Body of pancreas (tissue), 4 donors: Measurements from ENCODE around the gene RNF166.

Experiments
- POLR2A ChIP-seq, 3 donors: fragments of 450-650 bp; IDR thresholded peaks; one replicate each; pipeline ENCODE4 v1.6.1; 2016; ENCODE audit warnings: antibody characterized with exemption in 3 of 3, mild to moderate bottlenecking in 2 of 3
- TF ChIP-seq, protein P1 (sequence below), 7 experiments: fragments of 450-650 bp in 4 of 7; fragments of 200-600 bp in 3 of 7; sonication (generic) in 3 of 7; IDR thresholded peaks; one replicate each; pipeline ENCODE4 v1.5.1; 2016 to 2019; ENCODE audit warnings: antibody characterized with exemption in 7 of 7

- TF ChIP-seq, protein P1, sequence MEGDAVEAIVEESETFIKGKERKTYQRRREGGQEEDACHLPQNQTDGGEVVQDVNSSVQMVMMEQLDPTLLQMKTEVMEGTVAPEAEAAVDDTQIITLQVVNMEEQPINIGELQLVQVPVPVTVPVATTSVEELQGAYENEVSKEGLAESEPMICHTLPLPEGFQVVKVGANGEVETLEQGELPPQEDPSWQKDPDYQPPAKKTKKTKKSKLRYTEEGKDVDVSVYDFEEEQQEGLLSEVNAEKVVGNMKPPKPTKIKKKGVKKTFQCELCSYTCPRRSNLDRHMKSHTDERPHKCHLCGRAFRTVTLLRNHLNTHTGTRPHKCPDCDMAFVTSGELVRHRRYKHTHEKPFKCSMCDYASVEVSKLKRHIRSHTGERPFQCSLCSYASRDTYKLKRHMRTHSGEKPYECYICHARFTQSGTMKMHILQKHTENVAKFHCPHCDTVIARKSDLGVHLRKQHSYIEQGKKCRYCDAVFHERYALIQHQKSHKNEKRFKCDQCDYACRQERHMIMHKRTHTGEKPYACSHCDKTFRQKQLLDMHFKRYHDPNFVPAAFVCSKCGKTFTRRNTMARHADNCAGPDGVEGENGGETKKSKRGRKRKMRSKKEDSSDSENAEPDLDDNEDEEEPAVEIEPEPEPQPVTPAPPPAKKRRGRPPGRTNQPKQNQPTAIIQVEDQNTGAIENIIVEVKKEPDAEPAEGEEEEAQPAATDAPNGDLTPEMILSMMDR (IDR thresholded peaks at IDR 0.05), result no peak
- peak in 2 of 3 donors; percentile 19 to 25 for TF ChIP-seq POLR2A (IDR thresholded peaks at IDR 0.05)
These were observed 19.6 kb downstream of the RNF166 start, which contains the start of gene SNAI3 for GRCh38 chr16:88686439-88687253.
